ENCODE data around the gene NTRK1.

Gene NTRK1

DNA sequence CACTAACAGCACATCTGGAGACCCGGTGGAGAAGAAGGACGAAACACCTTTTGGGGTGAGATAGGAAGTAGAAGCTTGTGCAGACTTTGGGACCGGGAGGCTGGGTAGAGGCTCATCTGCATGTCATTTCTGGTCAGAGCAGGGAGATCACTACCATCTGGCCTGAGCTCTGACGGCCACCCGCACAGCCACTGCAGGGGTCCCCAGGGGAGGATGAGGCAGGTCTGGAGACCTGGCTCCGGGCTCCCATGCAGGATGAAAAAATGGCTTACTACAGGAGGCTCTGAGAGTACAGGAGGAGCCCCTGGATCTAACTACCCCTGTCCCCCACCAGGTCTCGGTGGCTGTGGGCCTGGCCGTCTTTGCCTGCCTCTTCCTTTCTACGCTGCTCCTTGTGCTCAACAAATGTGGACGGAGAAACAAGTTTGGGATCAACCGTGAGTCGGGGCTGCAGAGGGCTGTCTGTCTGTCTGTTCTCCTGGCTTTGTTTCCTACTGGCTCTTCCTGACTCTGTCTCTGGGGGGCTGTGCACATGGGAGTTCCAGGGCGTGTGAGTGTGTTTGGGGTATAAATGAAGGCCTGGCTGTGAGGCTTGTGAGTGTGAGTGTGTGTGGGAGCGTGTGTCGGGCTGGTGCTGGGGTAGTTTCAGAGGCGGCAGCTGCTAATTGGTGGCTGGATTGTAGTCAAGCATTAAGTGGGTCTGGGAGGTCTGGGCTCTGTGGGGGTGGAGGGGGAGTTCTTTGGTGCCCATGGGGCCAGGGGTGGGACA is 14.1 kb downstream of the NTRK1 start:
- Histone ChIP-seq H3K4me1 (ENCODE audit: insufficient read depth, low read length, severe bottlenecking) (no peaks in the 10 kb centered on the region), H2AFZ (ENCODE audit: low read length) (no peak overlapping the region), H3K9me3 (ENCODE audit: low read length) (no peaks in the 10 kb centered on the region), H3K9ac (ENCODE audit: low read length) (no peak overlapping the region), H4K20me1 (ENCODE audit: insufficient read depth, low read length) (no peaks in the 10 kb centered on the region), H3F3A (ENCODE audit: insufficient read depth, low read length) (no peaks in the 10 kb centered on the region), H3K9me2 (ENCODE audit: low read depth, low read length) (no peaks in the 10 kb centered on the region), H3K27me3 (ENCODE audit: insufficient read depth, low read length) (no peaks in the 10 kb centered on the region; the same call in 1 of the 2 replicates), H3K27ac (ENCODE audit: low read depth, low read length, poor library complexity, severe bottlenecking) (no peak overlapping the region), H3K4me3 (ENCODE audit: low read depth, low read length, poor library complexity, severe bottlenecking) (no peak overlapping the region), H3K79me2 (ENCODE audit: insufficient read depth, low read length) (no peaks in the 10 kb centered on the region), H3K36me3 (ENCODE audit: insufficient read depth, low read length) (no peaks in the 10 kb centered on the region), H3K4me2 (ENCODE audit: low read length) (no peak overlapping the region)
- TF ChIP-seq EZH2 (IDR thresholded peaks at IDR 0.05; ENCODE audit: borderline replicate concordance, low read length), result no peak
- TF ChIP-seq, protein P1, sequence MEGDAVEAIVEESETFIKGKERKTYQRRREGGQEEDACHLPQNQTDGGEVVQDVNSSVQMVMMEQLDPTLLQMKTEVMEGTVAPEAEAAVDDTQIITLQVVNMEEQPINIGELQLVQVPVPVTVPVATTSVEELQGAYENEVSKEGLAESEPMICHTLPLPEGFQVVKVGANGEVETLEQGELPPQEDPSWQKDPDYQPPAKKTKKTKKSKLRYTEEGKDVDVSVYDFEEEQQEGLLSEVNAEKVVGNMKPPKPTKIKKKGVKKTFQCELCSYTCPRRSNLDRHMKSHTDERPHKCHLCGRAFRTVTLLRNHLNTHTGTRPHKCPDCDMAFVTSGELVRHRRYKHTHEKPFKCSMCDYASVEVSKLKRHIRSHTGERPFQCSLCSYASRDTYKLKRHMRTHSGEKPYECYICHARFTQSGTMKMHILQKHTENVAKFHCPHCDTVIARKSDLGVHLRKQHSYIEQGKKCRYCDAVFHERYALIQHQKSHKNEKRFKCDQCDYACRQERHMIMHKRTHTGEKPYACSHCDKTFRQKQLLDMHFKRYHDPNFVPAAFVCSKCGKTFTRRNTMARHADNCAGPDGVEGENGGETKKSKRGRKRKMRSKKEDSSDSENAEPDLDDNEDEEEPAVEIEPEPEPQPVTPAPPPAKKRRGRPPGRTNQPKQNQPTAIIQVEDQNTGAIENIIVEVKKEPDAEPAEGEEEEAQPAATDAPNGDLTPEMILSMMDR (IDR thresholded peaks at IDR 0.05; ENCODE audit: low read length), result no peak

DNA sequence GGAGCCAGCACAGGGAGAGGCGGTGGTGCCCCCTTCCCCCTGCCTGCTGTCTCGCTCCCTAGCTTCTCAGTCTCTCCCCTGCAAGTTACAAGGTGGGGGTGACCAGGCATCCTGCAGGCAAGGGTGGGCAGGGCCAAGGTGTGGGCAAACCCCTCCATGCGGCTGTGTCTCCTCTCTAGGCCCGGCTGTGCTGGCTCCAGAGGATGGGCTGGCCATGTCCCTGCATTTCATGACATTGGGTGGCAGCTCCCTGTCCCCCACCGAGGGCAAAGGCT is 14.6 kb downstream of the NTRK1 start:
- H3K27me3 ChIP-seq (ENCODE audit: insufficient read depth, low read length), result no peaks in the 10 kb centered on the region; the same call in 1 of the 2 replicates
- no peaks in the 10 kb centered on the region for H3F3A ChIP-seq (ENCODE audit: insufficient read depth, low read length)
- no peaks in the 10 kb centered on the region for H3K4me1 ChIP-seq (ENCODE audit: insufficient read depth, low read length, severe bottlenecking)
- H4K20me1 ChIP-seq (ENCODE audit: insufficient read depth, low read length), result no peaks in the 10 kb centered on the region
- H2AFZ ChIP-seq (ENCODE audit: low read length), result no peak overlapping the region
- no peak overlapping the region for H3K9ac ChIP-seq (ENCODE audit: low read length)
- TF ChIP-seq, protein P1 (IDR thresholded peaks at IDR 0.05; ENCODE audit: low read length), result no peak
- no peak for TF ChIP-seq EZH2 (IDR thresholded peaks at IDR 0.05; ENCODE audit: borderline replicate concordance, low read length)
- no peaks in the 10 kb centered on the region for H3K36me3 ChIP-seq (ENCODE audit: insufficient read depth, low read length)
- no peaks in the 10 kb centered on the region for H3K9me2 ChIP-seq (ENCODE audit: low read depth, low read length)
- no peak overlapping the region for H3K4me2 ChIP-seq (ENCODE audit: low read length)
- no peak overlapping the region for H3K27ac ChIP-seq (ENCODE audit: low read depth, low read length, poor library complexity, severe bottlenecking)
- no peaks in the 10 kb centered on the region for H3K9me3 ChIP-seq (ENCODE audit: low read length)
- no peak overlapping the region for H3K4me3 ChIP-seq (ENCODE audit: low read depth, low read length, poor library complexity, severe bottlenecking)
- H3K79me2 ChIP-seq (ENCODE audit: insufficient read depth, low read length), result no peaks in the 10 kb centered on the region

DNA sequence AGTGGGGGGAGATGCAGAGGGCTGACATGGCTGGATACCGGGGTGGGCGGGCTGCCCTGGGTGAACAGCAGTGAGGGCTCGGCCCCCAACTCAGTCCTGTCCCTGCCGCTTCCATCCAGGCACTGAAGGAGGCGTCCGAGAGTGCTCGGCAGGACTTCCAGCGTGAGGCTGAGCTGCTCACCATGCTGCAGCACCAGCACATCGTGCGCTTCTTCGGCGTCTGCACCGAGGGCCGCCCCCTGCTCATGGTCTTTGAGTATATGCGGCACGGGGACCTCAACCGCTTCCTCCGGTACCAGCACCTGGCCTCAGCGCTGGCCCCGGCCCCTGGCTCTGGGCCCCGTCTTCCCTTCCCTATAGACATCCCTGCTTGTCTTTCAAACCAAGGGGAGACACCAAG is 15.6 kb downstream of the NTRK1 start:
- H3K9ac ChIP-seq (ENCODE audit: low read length), result no peak overlapping the region
- no peaks in the 10 kb centered on the region for H3K9me2 ChIP-seq (ENCODE audit: low read depth, low read length)
- no peaks in the 10 kb centered on the region for H3F3A ChIP-seq (ENCODE audit: insufficient read depth, low read length)
- no peak overlapping the region for H3K4me3 ChIP-seq (ENCODE audit: low read depth, low read length, poor library complexity, severe bottlenecking)
- no peaks in the 10 kb centered on the region for H3K36me3 ChIP-seq (ENCODE audit: insufficient read depth, low read length)
- H3K4me2 ChIP-seq (ENCODE audit: low read length), result no peak overlapping the region
- no peaks in the 10 kb centered on the region for H4K20me1 ChIP-seq (ENCODE audit: insufficient read depth, low read length)
- H3K9me3 ChIP-seq (ENCODE audit: low read length), result no peaks in the 10 kb centered on the region
- H3K27ac ChIP-seq (ENCODE audit: low read depth, low read length, poor library complexity, severe bottlenecking), result no peak overlapping the region
- no peaks in the 10 kb centered on the region for H3K79me2 ChIP-seq (ENCODE audit: insufficient read depth, low read length)
- no peaks in the 10 kb centered on the region for H3K4me1 ChIP-seq (ENCODE audit: insufficient read depth, low read length, severe bottlenecking)
- TF ChIP-seq, protein P1 (IDR thresholded peaks at IDR 0.05; ENCODE audit: low read length), result no peak
- no peak for TF ChIP-seq EZH2 (IDR thresholded peaks at IDR 0.05; ENCODE audit: borderline replicate concordance, low read length)
- H3K27me3 ChIP-seq (ENCODE audit: insufficient read depth, low read length), result no peaks in the 10 kb centered on the region; the same call in 1 of the 2 replicates
- no peak overlapping the region for H2AFZ ChIP-seq (ENCODE audit: low read length)
